ENCODE results near the gene APAF1. TPM values are rescaled to one million over a fixed set of nuclear protein-coding genes. Genes with fewer than 3 reads are reported as not detected.

The APAF1 gene
- total RNA-seq, 4 donors from 2014 or later: 5.7 to 8.5 (median 6.5) TPM

DNA sequence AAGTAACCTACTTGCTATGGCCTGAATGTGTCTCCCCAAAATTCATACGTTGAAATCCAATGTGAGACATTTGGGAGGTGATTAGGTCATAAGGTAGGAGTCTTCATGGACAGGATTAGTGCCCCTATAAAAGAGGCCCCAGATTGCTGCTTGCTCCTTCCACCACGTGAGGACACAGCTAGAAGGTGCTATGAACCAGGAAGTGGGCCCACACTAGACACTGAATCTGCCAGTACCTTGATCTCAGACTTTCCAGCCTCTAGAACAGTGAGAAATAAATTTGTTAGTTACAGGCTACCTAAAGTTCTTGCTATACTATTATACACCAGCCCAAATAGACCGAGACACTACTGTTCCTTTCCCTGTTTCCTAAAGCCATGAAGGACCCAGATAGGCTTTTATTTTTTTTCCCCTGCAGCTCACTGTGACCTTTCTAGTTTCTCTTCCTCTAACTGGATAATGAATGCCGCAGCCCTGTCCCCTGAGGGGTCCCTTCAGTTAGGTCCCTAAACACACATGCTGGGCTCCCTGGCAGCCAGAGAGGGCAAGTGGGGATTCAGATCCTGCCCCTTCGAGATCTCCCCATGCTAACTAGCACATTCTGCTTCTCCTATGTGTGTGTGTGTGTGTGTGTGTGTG lies 32.3 kb upstream of the APAF1 start:
- DNase-seq (ENCODE audit: low spot score in 2 of 2): no peak
- TF ChIP-seq, protein P1, sequence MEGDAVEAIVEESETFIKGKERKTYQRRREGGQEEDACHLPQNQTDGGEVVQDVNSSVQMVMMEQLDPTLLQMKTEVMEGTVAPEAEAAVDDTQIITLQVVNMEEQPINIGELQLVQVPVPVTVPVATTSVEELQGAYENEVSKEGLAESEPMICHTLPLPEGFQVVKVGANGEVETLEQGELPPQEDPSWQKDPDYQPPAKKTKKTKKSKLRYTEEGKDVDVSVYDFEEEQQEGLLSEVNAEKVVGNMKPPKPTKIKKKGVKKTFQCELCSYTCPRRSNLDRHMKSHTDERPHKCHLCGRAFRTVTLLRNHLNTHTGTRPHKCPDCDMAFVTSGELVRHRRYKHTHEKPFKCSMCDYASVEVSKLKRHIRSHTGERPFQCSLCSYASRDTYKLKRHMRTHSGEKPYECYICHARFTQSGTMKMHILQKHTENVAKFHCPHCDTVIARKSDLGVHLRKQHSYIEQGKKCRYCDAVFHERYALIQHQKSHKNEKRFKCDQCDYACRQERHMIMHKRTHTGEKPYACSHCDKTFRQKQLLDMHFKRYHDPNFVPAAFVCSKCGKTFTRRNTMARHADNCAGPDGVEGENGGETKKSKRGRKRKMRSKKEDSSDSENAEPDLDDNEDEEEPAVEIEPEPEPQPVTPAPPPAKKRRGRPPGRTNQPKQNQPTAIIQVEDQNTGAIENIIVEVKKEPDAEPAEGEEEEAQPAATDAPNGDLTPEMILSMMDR (IDR thresholded peaks at IDR 0.05): no peak
- no peak for TF ChIP-seq POLR2A (IDR thresholded peaks at IDR 0.05)
- WGBS, 2 donors: 73 to 77% methylated on average over 5 of the region's 5 CpGs
- intact Hi-C loops (cut with DNase I; ENCODE audit: low total_unique reads): no loop called here
- H3K4me3 ChIP-seq (ENCODE audit: low read depth, poor library complexity, severe bottlenecking): no peak overlapping the region

DNA sequence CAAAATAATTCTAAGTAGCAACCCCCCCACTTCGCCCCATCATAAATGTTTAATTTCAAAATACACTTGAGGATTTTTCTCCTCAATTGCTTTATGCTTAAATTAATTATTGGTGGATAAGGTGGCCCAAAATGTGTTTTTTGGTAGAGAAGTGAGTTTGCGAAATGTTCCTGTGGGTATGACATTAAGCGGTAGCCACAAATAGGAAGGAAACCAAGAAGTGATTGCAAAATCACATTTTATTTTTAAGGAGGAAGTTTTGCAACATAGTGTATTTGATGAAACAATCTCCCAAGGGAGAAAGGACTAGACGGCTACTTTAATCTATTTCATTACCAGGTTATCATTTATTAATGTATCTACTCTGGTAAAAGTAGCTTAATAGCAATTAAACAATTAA lies 26.1 kb upstream of the APAF1 start:
- DNase-seq (ENCODE audit: low spot score in 2 of 2): no peak
- no peak overlapping the region for H3K4me3 ChIP-seq (ENCODE audit: low read depth, poor library complexity, severe bottlenecking)
- intact Hi-C loops (cut with DNase I; ENCODE audit: low total_unique reads): no loop called here
- TF ChIP-seq POLR2A (IDR thresholded peaks at IDR 0.05): no peak
- TF ChIP-seq, protein P1 (IDR thresholded peaks at IDR 0.05): no peak
- 56 to 63% methylated on average over 4 of the region's 4 CpGs for WGBS, 2 donors

DNA sequence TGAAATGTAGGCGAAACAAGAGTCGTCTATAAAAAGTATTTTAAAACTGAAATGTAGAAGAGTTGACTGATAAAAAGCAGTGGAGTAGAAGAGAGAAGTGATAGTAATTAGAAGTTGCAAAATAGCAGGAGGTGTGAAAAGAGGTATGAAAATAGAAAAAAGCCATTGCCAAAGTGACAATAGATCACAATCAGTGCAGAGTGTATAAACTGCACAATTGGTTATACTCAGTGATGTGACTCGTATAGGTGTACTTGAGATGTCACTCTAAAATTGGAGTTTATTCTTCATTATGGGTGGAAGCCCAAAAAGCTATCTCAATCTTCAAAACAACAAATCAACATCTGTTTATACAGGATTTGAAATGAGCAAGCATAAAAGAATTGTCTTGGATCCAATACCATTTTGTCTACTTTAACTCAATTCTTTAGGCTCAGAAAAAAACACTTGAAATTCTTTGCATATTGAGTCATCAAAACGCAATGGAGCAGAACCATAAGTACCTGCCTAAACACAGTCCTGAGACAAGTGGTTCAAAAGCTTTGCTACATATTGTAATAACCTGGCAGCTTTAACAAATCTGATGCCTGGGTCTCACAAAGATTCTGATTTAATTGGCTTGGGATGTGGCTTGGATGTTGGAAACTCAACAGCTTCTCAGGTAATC lies 9.3 kb upstream of the APAF1 start:
- no peak for DNase-seq (ENCODE audit: low spot score in 2 of 2)
- H3K4me3 ChIP-seq (ENCODE audit: low read depth, poor library complexity, severe bottlenecking): no peak overlapping the region
- 64 to 71% methylated on average over 4 of the region's 4 CpGs for WGBS, 2 donors
- no peak for TF ChIP-seq POLR2A (IDR thresholded peaks at IDR 0.05)
- TF ChIP-seq, protein P1 (IDR thresholded peaks at IDR 0.05): no peak
- intact Hi-C loops (cut with DNase I; ENCODE audit: low total_unique reads): no loop called here

GRCh38 chr12:98637068-98637467 lies 8.0 kb upstream of the APAF1 start:
- 73 to 81% methylated on average over 2 of the region's 2 CpGs for WGBS, 2 donors
- TF ChIP-seq, protein P1 (IDR thresholded peaks at IDR 0.05): no peak
- TF ChIP-seq POLR2A (IDR thresholded peaks at IDR 0.05): no peak

DNA sequence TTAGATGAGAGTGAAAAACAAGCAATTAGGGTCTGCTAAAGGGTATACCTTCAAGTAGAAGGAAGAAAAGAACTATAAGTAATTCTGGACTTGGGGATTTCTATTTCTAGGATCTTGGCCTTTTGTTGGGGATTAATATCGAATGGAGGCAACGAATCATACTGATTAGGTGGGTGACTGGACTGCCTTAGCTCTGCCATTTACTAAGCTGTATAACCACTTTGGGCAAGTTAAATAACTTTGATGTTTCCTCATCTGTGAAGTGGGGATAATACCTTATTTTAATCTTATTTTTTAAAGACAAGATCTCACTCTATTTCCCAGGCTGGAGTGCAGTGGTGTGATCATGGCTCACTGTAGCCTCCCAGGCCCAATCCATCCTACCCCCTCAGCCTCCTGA lies 7.1 kb upstream of the APAF1 start:
- intact Hi-C loops (cut with DNase I; ENCODE audit: low total_unique reads): no loop called here
- TF ChIP-seq POLR2A (IDR thresholded peaks at IDR 0.05): no peak
- TF ChIP-seq, protein P1 (IDR thresholded peaks at IDR 0.05): no peak
- no peak overlapping the region for H3K4me3 ChIP-seq (ENCODE audit: low read depth, poor library complexity, severe bottlenecking)
- 95 to 98% methylated on average over 2 of the region's 2 CpGs for WGBS, 2 donors
- no peak for DNase-seq (ENCODE audit: low spot score in 2 of 2)

More at GRCh38 chr12:98637068-98637467, 8.0 kb upstream of the APAF1 start:
- no peak overlapping the region for H3K4me3 ChIP-seq (ENCODE audit: low read depth, poor library complexity, severe bottlenecking)
- no peak for DNase-seq (ENCODE audit: low spot score in 2 of 2)
- intact Hi-C loops (cut with DNase I; ENCODE audit: low total_unique reads): no loop called here

Measured in lower leg skin (tissue), 4 donors.